K562 (cell line): Measurements from ENCODE around the gene PRSS53. TPM values are rescaled to one million over a fixed set of nuclear protein-coding genes. Genes with fewer than 3 reads are reported as not detected.

Source experiments
- CREM ChIP-seq: IDR thresholded peaks from 2 replicates; pipeline ENCODE4 v1.6.1; 2014; ENCODE audit warnings: antibody characterized with exemption, low read depth
- E2F8 ChIP-seq: fragments of 450-650 bp; IDR thresholded peaks from 2 replicates; pipeline ENCODE4 v1.7.1; 2018; ENCODE audit warnings: mild to moderate bottlenecking, low read depth; ENCODE audit not compliant: partially characterized antibody
- FOXJ2 ChIP-seq: fragments of 200-800 bp; sonication (Bioruptor generic); IDR thresholded peaks from 2 replicates; pipeline ENCODE4 v1.6.1; 2016; ENCODE audit warnings: missing genetic modification characterization, missing compliant biosample characterization
- HLTF ChIP-seq: fragments of 450-650 bp; IDR thresholded peaks from 2 replicates; pipeline ENCODE4 v1.6.1; 2016
- PHF20 ChIP-seq: fragments of 450-650 bp; IDR thresholded peaks from 2 replicates; pipeline ENCODE4 v1.6.1; 2018; ENCODE audit not compliant: partially characterized antibody
- RREB1 ChIP-seq: fragments of 250-450 bp; sonication (Bioruptor Pico); IDR thresholded peaks from 2 replicates; pipeline ENCODE4 v1.4.0; 2020
- SIN3A ChIP-seq, 2 experiments: fragments of 150-350 bp in 1 of 2; IDR thresholded peaks; 2 replicates each; pipeline ENCODE4 v1.6.1; 2011 to 2016; ENCODE audit warnings: borderline replicate concordance in 2 of 2, low read depth in 2 of 2, low read length in 2 of 2, mild to moderate bottlenecking in 2 of 2, moderate library complexity in 2 of 2; ENCODE audit not compliant: control insufficient read depth in 1 of 2
- ZNF212 ChIP-seq: fragments of 450-650 bp; formaldehyde crosslinking; IDR thresholded peaks from 2 replicates; pipeline ENCODE4 v1.4.0; 2020; ENCODE audit warnings: mild to moderate bottlenecking
- ZNF224 ChIP-seq: sonication (generic); formaldehyde crosslinking; IDR thresholded peaks from 2 replicates; pipeline ENCODE4 v1.8.0; 2022; ENCODE audit warnings: mild to moderate bottlenecking, missing genetic modification reagents
- ZNF324 ChIP-seq: fragments of 250-450 bp; sonication (Bioruptor Pico); IDR thresholded peaks from 2 replicates; pipeline ENCODE4 v1.4.0; 2020; ENCODE audit warnings: mild to moderate bottlenecking
- ZNF395 ChIP-seq: fragments of 200-800 bp; sonication (Bioruptor generic); IDR thresholded peaks from 2 replicates; pipeline ENCODE4 v1.6.1; 2017; ENCODE audit warnings: missing genetic modification characterization, missing compliant biosample characterization
- polyA plus RNA-seq, 8 experiments: library from polyadenylated mRNA; depleted of rRNA in 4 of 8; stranded (reverse) in 5 of 8; unstranded in 3 of 8; fragments of >200 nt; fragmentation: Nextera tagmentation in 2 of 8; fragmentation: Illumina TruSeq in 1 of 8; extraction: Ambion mirVana in 2 of 8; extraction: Trizol in 1 of 8; gene quantifications; 2 replicates each; pipeline versions ENCODE4 v1.2.1 to v1.2.3, GENCODE V29; 2011 to 2014; ENCODE audit warnings: inconsistent platforms in 1 of 8, missing spikeins in 1 of 8
- total RNA-seq, 7 experiments: library from RNA; depleted of rRNA in 6 of 7; stranded (reverse); fragments of >200 nt in 6 of 7; fragmentation: Illumina TruSeq in 2 of 7; extraction: Trizol in 2 of 7; gene quantifications; 2 replicates each; pipeline versions ENCODE4 v1.2.1 to v1.2.3, GENCODE V29; 2011 to 2021; ENCODE audit warnings: low replicate concordance in 1 of 7
- TF ChIP-seq, protein P1 (sequence below), 2 experiments: IDR thresholded peaks; 2 replicates each; pipeline ENCODE4 v1.6.1; 2012; ENCODE audit warnings: improper control_type of control experiment in 2 of 2, low read depth in 2 of 2, low read length in 2 of 2, borderline replicate concordance in 1 of 2

PRSS53 gene
- total and polyA plus RNA-seq, 9 of the 15 experiments (the other 6 are each of a cell fraction or from before 2014, with no cell fraction given): 0.40 to 1.9 (median 0.78) TPM; not detected in 2

GRCh38 chr16:31073142-31073969 lies 15.4 kb downstream of the PRSS53 start (continued):
- TF ChIP-seq ZNF224 (0 out of 2 replicates have a peak, but pooled peaks have one; percentile 60), FOXJ2 (tag) (0 out of 2 replicates have a peak, but pooled peaks have one; percentile 10), E2F8 (no peak), ZNF395 (CRISPR knock-in tag) (peak; percentile 84), HLTF (peak; percentile 68; the same call in 1 of the 2 replicates), ZNF212 (CRISPR knock-in tag) (0 out of 2 replicates have a peak, but pooled peaks have one; percentile 69), SIN3A (IDR thresholded peaks at IDR 0.05; ENCODE audit: borderline replicate concordance in 2 of 2, control insufficient read depth in 1 of 2, low read depth in 2 of 2, low read length in 2 of 2) (peak in 1 of 2 experiments; percentile 82; a peak in 1 of 4 replicates), RREB1 (CRISPR knock-in tag) (peak; percentile 65; the same call in 1 of the 2 replicates), PHF20 (peak; percentile 7), ZNF324 (CRISPR knock-in tag) (no peak), CREM (peak; percentile 66)
- TF ChIP-seq, protein P1, sequence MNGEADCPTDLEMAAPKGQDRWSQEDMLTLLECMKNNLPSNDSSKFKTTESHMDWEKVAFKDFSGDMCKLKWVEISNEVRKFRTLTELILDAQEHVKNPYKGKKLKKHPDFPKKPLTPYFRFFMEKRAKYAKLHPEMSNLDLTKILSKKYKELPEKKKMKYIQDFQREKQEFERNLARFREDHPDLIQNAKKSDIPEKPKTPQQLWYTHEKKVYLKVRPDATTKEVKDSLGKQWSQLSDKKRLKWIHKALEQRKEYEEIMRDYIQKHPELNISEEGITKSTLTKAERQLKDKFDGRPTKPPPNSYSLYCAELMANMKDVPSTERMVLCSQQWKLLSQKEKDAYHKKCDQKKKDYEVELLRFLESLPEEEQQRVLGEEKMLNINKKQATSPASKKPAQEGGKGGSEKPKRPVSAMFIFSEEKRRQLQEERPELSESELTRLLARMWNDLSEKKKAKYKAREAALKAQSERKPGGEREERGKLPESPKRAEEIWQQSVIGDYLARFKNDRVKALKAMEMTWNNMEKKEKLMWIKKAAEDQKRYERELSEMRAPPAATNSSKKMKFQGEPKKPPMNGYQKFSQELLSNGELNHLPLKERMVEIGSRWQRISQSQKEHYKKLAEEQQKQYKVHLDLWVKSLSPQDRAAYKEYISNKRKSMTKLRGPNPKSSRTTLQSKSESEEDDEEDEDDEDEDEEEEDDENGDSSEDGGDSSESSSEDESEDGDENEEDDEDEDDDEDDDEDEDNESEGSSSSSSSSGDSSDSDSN (IDR thresholded peaks at IDR 0.05; ENCODE audit: borderline replicate concordance in 1 of 2, low read depth in 2 of 2, low read length in 2 of 2): peak; percentile 9 to 15; a peak in 2 of 4 replicates
